KMS-11 (cell line): Measurements from ENCODE around the gene LDAH.

Source experiments
- H2AFZ ChIP-seq: fragments of 200-600 bp; sonication (generic); 2 replicates; pipeline ENCODE4 v1.6.1; 2016; ENCODE audit warnings: antibody characterized with exemption, mixed run types, low read depth
- H3K27ac ChIP-seq: fragments of 200-600 bp; sonication (generic); 2 replicates; pipeline ENCODE4 v1.6.1; 2016; ENCODE audit warnings: mild to moderate bottlenecking, mixed run types
- H3K27me3 ChIP-seq: fragments of 200-600 bp; sonication (generic); 2 replicates; pipeline ENCODE4 v1.6.1; 2017; ENCODE audit warnings: mild to moderate bottlenecking, low read depth, mixed run types, moderate library complexity; ENCODE audit not compliant: insufficient read depth
- H3K36me3 ChIP-seq: fragments of 200-600 bp; sonication (generic); 2 replicates; pipeline ENCODE4 v1.6.1; 2017; ENCODE audit warnings: mild to moderate bottlenecking, mixed run types; ENCODE audit not compliant: insufficient read depth
- H3K4me1 ChIP-seq: fragments of 200-600 bp; sonication (generic); 2 replicates; pipeline ENCODE4 v1.6.1; 2016; ENCODE audit warnings: mild to moderate bottlenecking, low read depth, mixed run types; ENCODE audit not compliant: poor library complexity, severe bottlenecking
- H3K4me2 ChIP-seq: fragments of 200-600 bp; sonication (generic); 2 replicates; pipeline ENCODE4 v1.7.0; 2016; ENCODE audit warnings: mild to moderate bottlenecking, mixed run types
- H3K4me3 ChIP-seq: fragments of 200-600 bp; sonication (generic); IDR thresholded peaks from 2 replicates; pipeline ENCODE4 v1.6.1; 2017; ENCODE audit warnings: low read depth, low read length, mixed read lengths; ENCODE audit not compliant: insufficient read depth
- H3K79me2 ChIP-seq: fragments of 200-600 bp; sonication (generic); 2 replicates; pipeline ENCODE4 v1.6.1; 2016; ENCODE audit warnings: low read depth, mixed run types; ENCODE audit not compliant: insufficient read depth
- H3K9ac ChIP-seq: fragments of 200-600 bp; sonication (generic); 2 replicates; pipeline ENCODE4 v1.6.1; 2016; ENCODE audit warnings: mild to moderate bottlenecking, mixed run types
- H4K20me1 ChIP-seq: fragments of 200-600 bp; sonication (generic); 2 replicates; pipeline ENCODE4 v1.6.1; 2016; ENCODE audit warnings: mild to moderate bottlenecking, mixed run types; ENCODE audit not compliant: insufficient read depth
- TF ChIP-seq, protein P1 (sequence below): fragments of 200-600 bp; sonication (generic); conservative IDR thresholded peaks from 2 replicates; pipeline ENCODE4 v1.6.1; 2017; ENCODE audit warnings: low read depth, mild to moderate bottlenecking, antibody characterized with exemption, low read length, moderate library complexity, mixed read lengths

LDAH gene

GRCh38 chr2:20698916-20699613, 123.8 kb downstream of the LDAH start:
- Histone ChIP-seq H3K79me2 (no peaks in the 10 kb centered on the region), H3K4me1 (no peaks in the 10 kb centered on the region), H3K27ac (no peak overlapping the region), H3K27me3 (no peaks in the 10 kb centered on the region), H2AFZ (no peak overlapping the region), H3K4me2 (no peak overlapping the region), H3K9ac (no peak overlapping the region), H3K4me3 (no peak overlapping the region), H3K36me3 (no peaks in the 10 kb centered on the region), H4K20me1 (no peaks in the 10 kb centered on the region)
- TF ChIP-seq, protein P1, sequence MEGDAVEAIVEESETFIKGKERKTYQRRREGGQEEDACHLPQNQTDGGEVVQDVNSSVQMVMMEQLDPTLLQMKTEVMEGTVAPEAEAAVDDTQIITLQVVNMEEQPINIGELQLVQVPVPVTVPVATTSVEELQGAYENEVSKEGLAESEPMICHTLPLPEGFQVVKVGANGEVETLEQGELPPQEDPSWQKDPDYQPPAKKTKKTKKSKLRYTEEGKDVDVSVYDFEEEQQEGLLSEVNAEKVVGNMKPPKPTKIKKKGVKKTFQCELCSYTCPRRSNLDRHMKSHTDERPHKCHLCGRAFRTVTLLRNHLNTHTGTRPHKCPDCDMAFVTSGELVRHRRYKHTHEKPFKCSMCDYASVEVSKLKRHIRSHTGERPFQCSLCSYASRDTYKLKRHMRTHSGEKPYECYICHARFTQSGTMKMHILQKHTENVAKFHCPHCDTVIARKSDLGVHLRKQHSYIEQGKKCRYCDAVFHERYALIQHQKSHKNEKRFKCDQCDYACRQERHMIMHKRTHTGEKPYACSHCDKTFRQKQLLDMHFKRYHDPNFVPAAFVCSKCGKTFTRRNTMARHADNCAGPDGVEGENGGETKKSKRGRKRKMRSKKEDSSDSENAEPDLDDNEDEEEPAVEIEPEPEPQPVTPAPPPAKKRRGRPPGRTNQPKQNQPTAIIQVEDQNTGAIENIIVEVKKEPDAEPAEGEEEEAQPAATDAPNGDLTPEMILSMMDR, result no peak

GRCh38 chr2:20697322-20697934, 125.5 kb downstream of the LDAH start:
- H3K36me3 ChIP-seq, result no peaks in the 10 kb centered on the region
- H4K20me1 ChIP-seq, result no peaks in the 10 kb centered on the region
- H3K9ac ChIP-seq, result no peak overlapping the region
- H3K4me1 ChIP-seq, result no peaks in the 10 kb centered on the region
- H3K4me2 ChIP-seq, result no peak overlapping the region
- no peaks in the 10 kb centered on the region for H3K79me2 ChIP-seq
- TF ChIP-seq, protein P1, result no peak
- no peaks in the 10 kb centered on the region for H3K27me3 ChIP-seq
- no peak overlapping the region for H3K27ac ChIP-seq
- H2AFZ ChIP-seq, result no peak overlapping the region
- H3K4me3 ChIP-seq, result no peak overlapping the region

GRCh38 chr2:20696366-20696765, 126.5 kb downstream of the LDAH start:
- no peak overlapping the region for H2AFZ ChIP-seq
- TF ChIP-seq, protein P1, result no peak
- no peaks in the 10 kb centered on the region for H3K36me3 ChIP-seq
- H4K20me1 ChIP-seq, result no peaks in the 10 kb centered on the region
- no peaks in the 10 kb centered on the region for H3K79me2 ChIP-seq
- no peak overlapping the region for H3K9ac ChIP-seq
- no peaks in the 10 kb centered on the region for H3K27me3 ChIP-seq
- H3K4me2 ChIP-seq, result no peak overlapping the region
- no peak overlapping the region for H3K27ac ChIP-seq
- H3K4me3 ChIP-seq, result no peak overlapping the region
- no peaks in the 10 kb centered on the region for H3K4me1 ChIP-seq

DNA sequence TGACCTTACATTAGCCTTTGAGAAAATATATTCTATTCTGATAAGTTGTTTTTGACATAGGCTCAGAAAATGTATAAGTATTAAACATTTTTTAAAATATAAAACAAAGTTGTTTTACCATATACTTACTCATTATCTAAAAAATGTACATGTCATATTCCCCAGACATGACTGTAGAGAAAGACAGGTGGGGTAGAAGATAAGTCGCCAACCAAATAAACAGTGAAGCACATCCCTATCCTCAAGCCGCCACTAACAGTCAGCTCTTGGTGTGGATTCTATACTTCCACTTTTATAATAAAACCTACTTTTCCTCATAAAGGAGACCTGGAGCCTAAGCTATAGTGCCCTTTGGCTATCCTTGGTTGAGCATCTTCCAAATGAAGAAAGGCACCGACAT, 129.6 kb downstream of the LDAH start:
- no peaks in the 10 kb centered on the region for H3K79me2 ChIP-seq
- H3K9ac ChIP-seq, result no peak overlapping the region
- H3K4me1 ChIP-seq, result no peaks in the 10 kb centered on the region
- no peak overlapping the region for H2AFZ ChIP-seq
- H3K27ac ChIP-seq, result no peak overlapping the region
- TF ChIP-seq, protein P1, result no peak
- no peak overlapping the region for H3K4me3 ChIP-seq
- no peak overlapping the region for H3K4me2 ChIP-seq
- no peaks in the 10 kb centered on the region for H3K27me3 ChIP-seq
- H4K20me1 ChIP-seq, result no peaks in the 10 kb centered on the region
- H3K36me3 ChIP-seq, result no peaks in the 10 kb centered on the region
